Erythroblast (primary cell): ENCODE data around the gene PPARD.

Experiments
- GATA1 ChIP-seq: IDR thresholded peaks from 2 replicates; pipeline ENCODE4 v1.6.1; 2011; ENCODE audit warnings: low read depth, mild to moderate bottlenecking, control low read depth, low read length, moderate library complexity
- POLR2A ChIP-seq: IDR thresholded peaks from 2 replicates; pipeline ENCODE4 v1.6.1; 2011; ENCODE audit warnings: mild to moderate bottlenecking, low read length

- TF ChIP-seq POLR2A (no peak), GATA1 (no peak)
Measured at GRCh38 chr6:35400901-35401311, 58.5 kb downstream of the PPARD start.
